T-helper 1 cell treated with Interleukin-12 subunit alpha and Interleukin-12 subunit beta and Interleukin-4 antibody, amounts not matched to agents 30 ng/mL and 1 ng/mL, for 36 hours (primary cell): ENCODE data around the gene RBMS3. TPM values are rescaled to one million over a fixed set of nuclear protein-coding genes. Genes with fewer than 3 reads are reported as not detected.

Experiments used
- intact Hi-C: fragments of 100-400 bp; cut with micrococcal nuclease; formaldehyde crosslinking; loops from one replicate; pipeline ENCODE4 v1.15.1; 2024
- total RNA-seq: library from RNA; stranded (reverse); gene quantifications from 2 replicates; pipeline ENCODE4 v1.2.3, GENCODE V29; 2022

The RBMS3 gene
- total RNA-seq, 1 donor from 2014 or later, result 4.1 TPM

GRCh38 chr3:29515451-29515850 is 234.6 kb downstream of the RBMS3 start:
- intact Hi-C loops, result loop anchor here (10.0 kb wide), 1 partner anchor 231 kb away; the partner anchor contains the start of gene RBMS3

GRCh38 chr3:29516164-29516563 is 235.3 kb downstream of the RBMS3 start:
- intact Hi-C loops, result loop anchor here (10.0 kb wide), 1 partner anchor 231 kb away; the partner anchor contains the start of gene RBMS3

GRCh38 chr3:29520764-29521163 is 239.9 kb downstream of the RBMS3 start:
- intact Hi-C loops, result loop anchor here (10.0 kb wide), 1 partner anchor 606 kb away; no protein-coding TSS in a partner anchor

- intact Hi-C loops, result loop anchor here (10.0 kb wide), 1 partner anchor 606 kb away; no protein-coding TSS in a partner anchor
These were observed 240.4 kb downstream of the RBMS3 start for GRCh38 chr3:29521293-29521692.

GRCh38 chr3:29521751-29522150 is 240.9 kb downstream of the RBMS3 start:
- intact Hi-C loops, result loop anchor here (10.0 kb wide), 1 partner anchor 607 kb away; no protein-coding TSS in a partner anchor

GRCh38 chr3:29524433-29524832 is 243.6 kb downstream of the RBMS3 start:
- intact Hi-C loops, result loop anchor here (10.0 kb wide), 1 partner anchor 610 kb away; no protein-coding TSS in a partner anchor

- intact Hi-C loops, result loop anchor here (10.0 kb wide), 1 partner anchor 611 kb away; no protein-coding TSS in a partner anchor
These were observed 244.5 kb downstream of the RBMS3 start for GRCh38 chr3:29525254-29525881.

- intact Hi-C loops, result loop anchor here (10.0 kb wide), 1 partner anchor 612 kb away; no protein-coding TSS in a partner anchor
These were observed 246.4 kb downstream of the RBMS3 start for GRCh38 chr3:29527246-29527645.

GRCh38 chr3:29531644-29532043 is 250.8 kb downstream of the RBMS3 start:
- intact Hi-C loops, result no loop called here

GRCh38 chr3:29532473-29532872 is 251.6 kb downstream of the RBMS3 start:
- intact Hi-C loops, result no loop called here

GRCh38 chr3:29534006-29534405 is 253.1 kb downstream of the RBMS3 start:
- intact Hi-C loops, result no loop called here

- intact Hi-C loops, result no loop called here
These were observed 255.3 kb downstream of the RBMS3 start for GRCh38 chr3:29536016-29536758.

GRCh38 chr3:29537889-29538609 is 257.2 kb downstream of the RBMS3 start:
- intact Hi-C loops, result no loop called here

- intact Hi-C loops, result no loop called here
These were observed 257.7 kb downstream of the RBMS3 start for GRCh38 chr3:29538610-29538958.

- intact Hi-C loops, result no loop called here
These were observed 259.7 kb downstream of the RBMS3 start for GRCh38 chr3:29540544-29540943.

GRCh38 chr3:29544701-29545363 is 264.0 kb downstream of the RBMS3 start:
- intact Hi-C loops, result no loop called here

- intact Hi-C loops, result no loop called here
These were observed 264.7 kb downstream of the RBMS3 start for GRCh38 chr3:29545615-29546014.

GRCh38 chr3:29552051-29552450 is 271.2 kb downstream of the RBMS3 start:
- intact Hi-C loops, result no loop called here

GRCh38 chr3:29554566-29554965 is 273.7 kb downstream of the RBMS3 start:
- intact Hi-C loops, result no loop called here

GRCh38 chr3:29555590-29555989 is 274.7 kb downstream of the RBMS3 start:
- intact Hi-C loops, result no loop called here

GRCh38 chr3:29557186-29557585 is 276.3 kb downstream of the RBMS3 start:
- intact Hi-C loops, result no loop called here
